A673 (cell line): Measurements from ENCODE around the gene UXT. TPM values are rescaled to one million over a fixed set of nuclear protein-coding genes. Genes with fewer than 3 reads are reported as not detected.

Experiments used
- BruUV-seq: library from RNA; stranded (reverse); fragments of 400-500 nt; replicated peaks from 2 replicates; lab custom pipeline; 2021; lab: Mats Ljungman, UMichigan
- CTCF ChIA-PET: fragments of 300-600 bp; sonication (Branson Sonifier 250); formaldehyde crosslinking; loops from one replicate; lab custom pipeline; 2022; ENCODE audit warnings: antibody characterized with exemption; lab: Charles Lee
- POLR2A ChIA-PET: fragments of 300-600 bp; sonication (Branson Sonifier 250); formaldehyde crosslinking; loops from one replicate; lab custom pipeline; 2022; ENCODE audit warnings: antibody characterized with exemption; ENCODE audit not compliant: low non-redundant PET; lab: Charles Lee
- DNase-seq: peaks from one replicate; pipeline ENCODE4 v3.0.0-alpha.2; 2015; ENCODE audit warnings: low spot score
- H3K27ac ChIP-seq: fragments of 200-600 bp; sonication (generic); 2 replicates; pipeline ENCODE4 v1.5.1; 2016; ENCODE audit warnings: mixed run types, low read depth, mild to moderate bottlenecking, mixed read lengths, antibody characterized with exemption, low read length; ENCODE audit not compliant: poor library complexity, severe bottlenecking
- H3K27me3 ChIP-seq: fragments of 200-600 bp; sonication (generic); replicated peaks from 2 replicates; pipeline ENCODE4 v1.6.1; 2017; ENCODE audit warnings: mixed run types, low read depth, mild to moderate bottlenecking, mixed read lengths, antibody characterized with exemption, low read length; ENCODE audit not compliant: insufficient read depth, poor library complexity
- H3K36me3 ChIP-seq: fragments of 200-600 bp; sonication (generic); 2 replicates; pipeline ENCODE4 v1.6.1; 2016; ENCODE audit warnings: mixed run types, mild to moderate bottlenecking, mixed read lengths, antibody characterized with exemption, low read length; ENCODE audit not compliant: insufficient read depth, poor library complexity, severe bottlenecking
- H3K4me1 ChIP-seq: fragments of 200-600 bp; sonication (generic); 2 replicates; pipeline ENCODE4 v1.6.1; 2017; ENCODE audit warnings: mixed run types, mild to moderate bottlenecking, mixed read lengths, antibody characterized with exemption, low read length; ENCODE audit not compliant: insufficient read depth, poor library complexity, severe bottlenecking
- H3K4me3 ChIP-seq: fragments of 200-600 bp; sonication (generic); 2 replicates; pipeline ENCODE4 v1.5.1; 2016; ENCODE audit warnings: low read depth, mixed run types, mild to moderate bottlenecking, mixed read lengths, low read length; ENCODE audit not compliant: poor library complexity, severe bottlenecking
- H3K9me3 ChIP-seq: fragments of 200-600 bp; sonication (generic); 2 replicates; pipeline ENCODE4 v1.6.1; 2016; ENCODE audit warnings: mixed run types, low read depth, mild to moderate bottlenecking, mixed read lengths, antibody characterized with exemption, low read length; ENCODE audit not compliant: poor library complexity, severe bottlenecking
- EZH2 ChIP-seq: fragments of 200-600 bp; sonication (generic); IDR thresholded peaks from 2 replicates; pipeline ENCODE4 v1.6.1; 2017; ENCODE audit warnings: borderline replicate concordance, low read depth, mild to moderate bottlenecking, mixed read lengths, antibody characterized with exemption, low read length; ENCODE audit not compliant: poor library complexity, severe bottlenecking
- intact Hi-C: fragments of 100-400 bp; cut with micrococcal nuclease; formaldehyde crosslinking; loops from one replicate; pipeline ENCODE4 v1.10.0; 2022; ENCODE audit not compliant: unreplicated experiment
- total RNA-seq: library from RNA; stranded (reverse); gene quantifications from 2 replicates; pipeline ENCODE4 v1.2.3, GENCODE V29; 2021
- TF ChIP-seq, protein P1 (sequence below): fragments of 300-800, 200-600 bp; sonication (generic); conservative IDR thresholded peaks from 2 replicates; pipeline ENCODE4 v1.5.1; 2017; ENCODE audit warnings: low read depth, mild to moderate bottlenecking, antibody characterized with exemption, low read length, moderate library complexity, mixed read lengths

Gene UXT
- total RNA-seq, 1 experiment from 2014 or later: 110 TPM

DNA sequence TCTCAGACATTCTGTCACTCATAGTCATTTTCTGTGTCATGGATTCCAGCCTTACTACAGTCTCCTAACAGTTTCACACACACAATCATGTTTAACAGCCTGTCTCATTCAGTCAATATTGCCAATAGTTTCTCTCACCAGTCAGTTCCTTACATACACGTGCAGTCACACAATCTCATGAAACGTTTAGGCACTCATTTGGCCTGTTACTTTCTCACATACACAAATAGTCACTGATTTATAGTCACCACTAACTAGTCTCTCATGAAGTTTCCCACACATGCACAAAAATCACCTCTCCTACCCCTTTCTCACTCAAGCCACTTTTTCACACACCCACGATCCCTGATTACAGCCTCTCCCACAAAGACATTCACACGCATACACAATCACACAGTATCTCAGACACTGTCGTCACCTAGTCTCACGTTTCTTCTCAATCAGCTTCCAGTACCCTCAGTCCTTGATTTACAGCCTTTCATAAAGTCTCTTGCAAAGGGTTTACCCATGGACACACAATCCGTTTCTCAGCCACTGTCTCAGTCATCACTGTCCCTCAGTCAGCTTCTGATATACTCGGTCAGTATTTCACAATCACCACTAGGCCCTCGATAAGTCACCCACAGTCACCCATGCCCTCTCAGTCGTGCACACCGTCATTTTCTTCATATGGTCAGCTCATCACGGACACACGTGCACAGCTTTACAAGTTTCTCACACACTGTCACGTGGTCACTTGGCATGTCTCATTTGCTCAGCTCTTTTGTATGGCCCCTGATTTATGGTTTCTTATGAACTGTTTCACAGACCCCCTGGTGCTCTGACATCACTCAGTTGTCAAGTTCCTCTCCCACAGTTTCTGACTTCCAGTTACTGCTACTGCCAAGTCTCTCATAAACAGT lies 25.0 kb downstream of the UXT start:
- BruUV-seq: no TSS peak
- intact Hi-C loops: no loop called here
- Histone ChIP-seq H3K9me3 (no peaks in the 10 kb centered on the region), H3K4me1 (no peaks in the 10 kb centered on the region), H3K27ac (no peak overlapping the region), H3K4me3 (no peak overlapping the region), H3K36me3 (peaks cover 16% of the 10 kb centered on the region), H3K27me3 (no peaks in the 10 kb centered on the region)
- TF ChIP-seq, protein P1, sequence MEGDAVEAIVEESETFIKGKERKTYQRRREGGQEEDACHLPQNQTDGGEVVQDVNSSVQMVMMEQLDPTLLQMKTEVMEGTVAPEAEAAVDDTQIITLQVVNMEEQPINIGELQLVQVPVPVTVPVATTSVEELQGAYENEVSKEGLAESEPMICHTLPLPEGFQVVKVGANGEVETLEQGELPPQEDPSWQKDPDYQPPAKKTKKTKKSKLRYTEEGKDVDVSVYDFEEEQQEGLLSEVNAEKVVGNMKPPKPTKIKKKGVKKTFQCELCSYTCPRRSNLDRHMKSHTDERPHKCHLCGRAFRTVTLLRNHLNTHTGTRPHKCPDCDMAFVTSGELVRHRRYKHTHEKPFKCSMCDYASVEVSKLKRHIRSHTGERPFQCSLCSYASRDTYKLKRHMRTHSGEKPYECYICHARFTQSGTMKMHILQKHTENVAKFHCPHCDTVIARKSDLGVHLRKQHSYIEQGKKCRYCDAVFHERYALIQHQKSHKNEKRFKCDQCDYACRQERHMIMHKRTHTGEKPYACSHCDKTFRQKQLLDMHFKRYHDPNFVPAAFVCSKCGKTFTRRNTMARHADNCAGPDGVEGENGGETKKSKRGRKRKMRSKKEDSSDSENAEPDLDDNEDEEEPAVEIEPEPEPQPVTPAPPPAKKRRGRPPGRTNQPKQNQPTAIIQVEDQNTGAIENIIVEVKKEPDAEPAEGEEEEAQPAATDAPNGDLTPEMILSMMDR: no peak
- TF ChIP-seq EZH2: no peak
- POLR2A ChIA-PET: no interaction called here
- DNase-seq: peak; percentile 24
- CTCF ChIA-PET: no interaction called here

DNA sequence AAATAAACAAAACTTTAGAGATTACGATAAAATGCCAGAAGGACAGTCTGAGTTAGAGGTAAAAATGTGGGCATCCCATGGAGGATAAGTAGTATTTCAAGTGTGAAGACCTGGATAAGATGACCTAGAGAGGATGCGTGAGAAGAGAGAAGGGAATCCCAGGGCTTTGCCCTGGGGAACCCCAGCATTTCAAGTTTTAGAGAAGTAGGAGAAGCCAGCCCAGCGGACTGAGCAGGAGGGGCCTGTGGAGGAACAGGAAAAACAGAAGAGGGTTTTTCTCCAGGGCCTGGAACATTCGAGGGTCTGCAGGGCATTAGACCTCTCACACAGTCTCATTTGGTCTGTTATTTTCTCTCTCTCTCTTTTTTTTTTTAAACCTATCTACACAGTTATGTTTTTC lies 26.3 kb downstream of the UXT start:
- DNase-seq: no peak
- TF ChIP-seq, protein P1: no peak
- no peak for TF ChIP-seq EZH2
- ChIA-PET CTCF (no interaction called here), POLR2A (interaction anchor here (0.6 kb wide), 1 partner anchor 53 kb away, joined by 10 read pairs; no protein-coding TSS in a partner anchor)
- no peaks in the 10 kb centered on the region for H3K4me1 ChIP-seq
- no peaks in the 10 kb centered on the region for H3K27me3 ChIP-seq
- H3K4me3 ChIP-seq: no peak overlapping the region
- peaks cover 5% of the 10 kb centered on the region for H3K36me3 ChIP-seq
- H3K9me3 ChIP-seq: no peaks in the 10 kb centered on the region
- no peak overlapping the region for H3K27ac ChIP-seq
- BruUV-seq: no TSS peak
- intact Hi-C loops: no loop called here

DNA sequence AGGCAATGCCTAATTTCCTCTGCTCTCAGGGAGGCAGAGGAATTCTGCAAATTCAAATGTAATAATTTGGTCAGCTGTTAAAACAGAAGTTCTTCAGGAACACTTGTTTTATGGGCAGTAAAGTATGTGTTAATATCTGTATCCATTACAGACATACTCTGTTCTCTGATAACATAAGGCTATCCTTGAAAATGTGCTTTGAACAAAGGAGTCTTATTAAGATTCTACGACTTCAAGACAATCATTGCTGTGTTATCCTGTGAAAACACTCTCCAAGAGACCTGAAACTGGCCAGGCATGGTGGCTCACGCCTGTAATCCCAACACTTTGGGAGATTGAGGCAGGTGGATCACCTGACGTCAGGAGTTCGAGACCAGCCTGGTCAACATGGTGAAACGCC lies 27.3 kb downstream of the UXT start:
- POLR2A ChIA-PET: no interaction called here
- CTCF ChIA-PET: no interaction called here
- TF ChIP-seq, protein P1: no peak
- no peak for TF ChIP-seq EZH2

More for the DNA sequence above, 27.3 kb downstream of the UXT start:
- no peaks in the 10 kb centered on the region for H3K4me1 ChIP-seq
- H3K36me3 ChIP-seq: peaks cover 2% of the 10 kb centered on the region
- no TSS peak for BruUV-seq
- no peaks in the 10 kb centered on the region for H3K27me3 ChIP-seq
- H3K27ac ChIP-seq: no peak overlapping the region
- intact Hi-C loops: no loop called here
- H3K9me3 ChIP-seq: no peaks in the 10 kb centered on the region
- DNase-seq: no peak
- no peak overlapping the region for H3K4me3 ChIP-seq
